Neuronal stem cell (in vitro differentiated cells): ENCODE data around the gene S100A13.
"Not testable (repeated sequence)": the region's sequence is repeated elsewhere in the genome, so short reads cannot be mapped to it uniquely, and the experiment has no call there.

Experiments
- DNase-seq: peaks from one replicate; pipeline ENCODE4 v3.0.0-alpha.2; 2013; ENCODE audit warnings: low spot score
- H2AFZ ChIP-seq: one replicate; pipeline ENCODE4 v1.6.1; 2013; ENCODE audit warnings: mild to moderate bottlenecking, low read length, inconsistent platforms
- H2AK5ac ChIP-seq: 2 replicates; pipeline ENCODE4 v1.6.1; 2013; ENCODE audit warnings: low read depth, mild to moderate bottlenecking, inconsistent platforms, low read length, moderate library complexity, mixed read lengths
- H2BK120ac ChIP-seq: 2 replicates; pipeline ENCODE4 v1.6.1; 2013; ENCODE audit warnings: low read depth, mild to moderate bottlenecking, inconsistent platforms, low read length, moderate library complexity, mixed read lengths
- H2BK12ac ChIP-seq: one replicate; pipeline ENCODE4 v1.6.1; 2013; ENCODE audit warnings: low read length, inconsistent platforms
- H2BK15ac ChIP-seq: 2 replicates; pipeline ENCODE4 v1.6.1; 2013; ENCODE audit warnings: mild to moderate bottlenecking, low read length, inconsistent platforms, mixed read lengths
- H2BK5ac ChIP-seq: one replicate; pipeline ENCODE4 v1.6.1; 2013; ENCODE audit warnings: inconsistent platforms, mild to moderate bottlenecking, low read length, moderate library complexity
- H3K14ac ChIP-seq: one replicate; pipeline ENCODE4 v1.6.1; 2013; ENCODE audit warnings: low read length, inconsistent platforms
- H3K18ac ChIP-seq: 2 replicates; pipeline ENCODE4 v1.6.1; 2013; ENCODE audit warnings: low read length, inconsistent platforms
- H3K23ac ChIP-seq: 2 replicates; pipeline ENCODE4 v1.6.1; 2013; ENCODE audit warnings: low read depth, mild to moderate bottlenecking, mixed read lengths, low read length, inconsistent platforms; ENCODE audit not compliant: poor library complexity
- H3K27ac ChIP-seq: replicated peaks from 3 replicates; pipeline ENCODE4 v1.5.1; 2013; ENCODE audit warnings: low read length, inconsistent platforms
- H3K27me3 ChIP-seq, 3 experiments: 2 replicates each; pipeline ENCODE4 v1.6.1; 2013; ENCODE audit warnings: low read length in 3 of 3, mild to moderate bottlenecking in 2 of 3, inconsistent platforms in 1 of 3, low read depth in 1 of 3, mixed read lengths in 1 of 3, moderate library complexity in 1 of 3; ENCODE audit not compliant: control insufficient read depth in 3 of 3, insufficient read depth in 3 of 3
- H3K36me3 ChIP-seq, 2 donors: replicated peaks in 1 of 2; 2 replicates each; pipeline ENCODE4 v1.6.1; 2013; ENCODE audit warnings: low read length in 2 of 2; ENCODE audit not compliant: control insufficient read depth in 2 of 2, insufficient read depth in 2 of 2
- H3K4ac ChIP-seq: 2 replicates; pipeline ENCODE4 v1.6.1; 2013; ENCODE audit warnings: inconsistent platforms, mild to moderate bottlenecking, low read length, moderate library complexity
- H3K4me1 ChIP-seq, 2 donors: 1 replicate in 1 of 2; 2 replicates in 1 of 2; pipeline ENCODE4 v1.6.1; 2013; ENCODE audit warnings: low read length in 2 of 2, low read depth in 1 of 2; ENCODE audit not compliant: control insufficient read depth in 2 of 2, insufficient read depth in 1 of 2
- H3K4me2 ChIP-seq: one replicate; pipeline ENCODE4 v1.6.1; 2013; ENCODE audit warnings: mild to moderate bottlenecking, low read length, inconsistent platforms; ENCODE audit not compliant: insufficient read depth, poor library complexity, severe bottlenecking
- H3K4me3 ChIP-seq, 2 donors: 2 replicates each; pipeline ENCODE4 v1.5.1; 2013; ENCODE audit warnings: low read length in 2 of 2, mild to moderate bottlenecking in 2 of 2, inconsistent platforms in 1 of 2, moderate library complexity in 1 of 2
- H3K79me1 ChIP-seq: one replicate; pipeline ENCODE4 v1.6.1; 2013; ENCODE audit warnings: low read depth, mild to moderate bottlenecking, inconsistent platforms, low read length, moderate library complexity
- H3K9ac ChIP-seq: one replicate; pipeline ENCODE4 v1.6.1; 2013; ENCODE audit warnings: mild to moderate bottlenecking, low read depth, low read length, inconsistent platforms; ENCODE audit not compliant: poor library complexity
- H3K9me3 ChIP-seq, 2 donors: replicated peaks in 1 of 2; 2 replicates each; pipeline versions ENCODE3 to v1.6.1; 2013; ENCODE audit warnings: low read length in 2 of 2, mild to moderate bottlenecking in 2 of 2, inconsistent platforms in 1 of 2, low read depth in 1 of 2, mixed read lengths in 1 of 2, moderate library complexity in 1 of 2; ENCODE audit not compliant: control insufficient read depth in 2 of 2, insufficient read depth in 1 of 2
- H4K8ac ChIP-seq: one replicate; pipeline ENCODE4 v1.6.1; 2013; ENCODE audit warnings: low read depth, mild to moderate bottlenecking, inconsistent platforms, low read length, moderate library complexity
- H4K91ac ChIP-seq: one replicate; pipeline ENCODE4 v1.6.1; 2013; ENCODE audit warnings: low read length, low read depth, mild to moderate bottlenecking, inconsistent platforms; ENCODE audit not compliant: poor library complexity
- WGBS, 2 donors: extraction: QIAGEN DNeasy Blood & Tissue Kit; methylation state at CpG; one replicate each; pipeline ENCODE4 v1.1.7; 2013; ENCODE audit warnings: missing lambda C conversion rate in 2 of 2, mixed read lengths in 1 of 2; ENCODE audit not compliant: insufficient read length in 2 of 2, insufficient replicate concordance in 1 of 2; ENCODE audit errors: extremely low coverage in 2 of 2; 5-methylcytosine and 5-hydroxymethylcytosine counted together

Gene S100A13

DNA sequence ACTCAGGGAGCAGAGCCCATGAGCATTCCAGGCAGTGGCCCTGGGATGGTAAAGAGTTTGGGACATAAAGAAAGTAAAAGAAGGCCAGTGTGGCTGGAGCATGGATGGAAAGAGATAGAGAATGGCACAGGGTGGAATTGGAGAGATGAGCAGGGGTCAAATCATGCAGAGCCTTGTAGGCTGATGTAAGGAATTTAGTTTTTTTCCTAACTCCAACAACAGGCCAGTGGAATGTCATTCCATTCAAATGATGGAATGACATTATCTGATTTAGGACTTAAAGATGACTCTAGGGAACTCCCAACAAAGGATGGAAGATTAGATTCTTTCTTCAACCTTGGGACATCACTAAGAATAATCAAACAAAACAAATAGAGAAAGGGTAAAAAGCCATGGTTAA is 48.8 kb downstream of the S100A13 start:
- Histone ChIP-seq H3K4me3 (no peak overlapping the region), H4K8ac (no peak overlapping the region), H2AK5ac (no peak overlapping the region), H2BK15ac (no peak overlapping the region), H2AFZ (peak overlapping the region; percentile 51), H3K23ac (no peak overlapping the region), H3K27me3 (no peaks in the 10 kb centered on the region), H3K9ac (no peak overlapping the region), H3K9me3 (no peaks in the 10 kb centered on the region), H3K14ac (no peak overlapping the region), H3K4me1 (peaks cover 7 to 13% of the 10 kb centered on the region in 2 donors), H3K4ac (no peak overlapping the region), H2BK12ac (no peak overlapping the region), H2BK120ac (no peak overlapping the region), H4K91ac (no peak overlapping the region), H3K18ac (no peak overlapping the region), H2BK5ac (no peak overlapping the region), H3K27ac (no peak overlapping the region), H3K36me3 (no peaks in the 10 kb centered on the region), H3K79me1 (no peaks in the 10 kb centered on the region), H3K4me2 (no peak overlapping the region)
- no peak for DNase-seq

DNA sequence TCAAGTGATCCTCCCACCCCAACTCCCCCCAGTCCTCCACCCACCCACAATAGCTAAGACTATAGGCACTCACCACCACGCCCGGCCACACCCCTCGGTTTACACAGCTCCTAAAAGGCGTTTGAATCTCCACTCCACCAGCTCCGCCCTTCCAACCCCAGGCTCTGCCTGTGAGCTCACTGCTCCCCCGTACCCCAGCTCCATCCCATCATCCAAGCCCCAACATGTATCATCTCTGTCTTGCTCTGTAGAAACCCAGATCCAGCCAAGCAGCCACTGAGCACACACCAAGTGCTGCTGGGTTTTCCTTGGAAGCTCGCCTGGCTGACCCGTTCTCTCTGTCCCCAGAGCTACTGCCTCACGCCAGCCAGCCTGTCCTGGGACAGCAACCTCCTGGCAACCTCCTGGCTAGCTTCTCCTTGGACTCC is 49.7 kb downstream of the S100A13 start:
- H3K9ac ChIP-seq = no peak overlapping the region

DNA sequence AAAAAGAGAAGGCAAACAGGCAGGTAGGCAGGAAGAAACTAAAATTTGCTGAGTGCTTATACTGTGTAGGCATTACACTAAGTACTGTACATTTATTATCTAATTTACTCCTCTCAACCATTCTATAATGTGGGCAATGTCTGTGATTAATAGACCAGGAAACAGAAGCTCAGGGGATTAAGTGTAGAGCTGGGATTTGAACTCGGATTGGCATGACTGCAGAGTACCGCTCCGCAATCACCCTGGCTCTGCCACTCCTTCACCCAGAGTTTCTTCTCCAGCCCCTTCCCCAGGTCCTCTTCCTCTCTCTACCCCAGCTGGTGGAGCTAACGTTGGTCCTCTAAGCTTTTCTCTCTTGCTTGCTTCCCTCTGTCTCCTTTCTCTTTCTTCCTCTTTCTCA is 50.2 kb downstream of the S100A13 start:
- H3K9ac ChIP-seq = no peak overlapping the region
- H2BK5ac ChIP-seq = no peak overlapping the region
- H4K91ac ChIP-seq = no peak overlapping the region
- no peak for DNase-seq
- no peak overlapping the region for H3K18ac ChIP-seq
- H3K23ac ChIP-seq = no peak overlapping the region
- H2BK12ac ChIP-seq = no peak overlapping the region
- H3K4me3 ChIP-seq = no peak overlapping the region
- no peak overlapping the region for H2BK120ac ChIP-seq
- no peak overlapping the region for H2AFZ ChIP-seq
- no peaks in the 10 kb centered on the region for H3K36me3 ChIP-seq
- H3K4me1 ChIP-seq = peaks cover 7 to 13% of the 10 kb centered on the region in 2 donors
- H3K27me3 ChIP-seq = no peaks in the 10 kb centered on the region
- H3K9me3 ChIP-seq = no peaks in the 10 kb centered on the region
- H3K27ac ChIP-seq = no peak overlapping the region
- no peak overlapping the region for H3K4ac ChIP-seq
- no peak overlapping the region for H3K14ac ChIP-seq
- H3K4me2 ChIP-seq = no peak overlapping the region
- H4K8ac ChIP-seq = no peak overlapping the region
- H3K79me1 ChIP-seq = no peaks in the 10 kb centered on the region
- no peak overlapping the region for H2BK15ac ChIP-seq
- WGBS, 2 donors = no CpG with 5 or more reads among the region's 4 CpGs
- H2AK5ac ChIP-seq = no peak overlapping the region

More for the DNA sequence above, 49.7 kb downstream of the S100A13 start:
- H2BK12ac ChIP-seq = no peak overlapping the region
- no peak overlapping the region for H3K4ac ChIP-seq
- H4K8ac ChIP-seq = no peak overlapping the region
- no peak overlapping the region for H2BK5ac ChIP-seq
- peaks cover 7 to 13% of the 10 kb centered on the region in 2 donors for H3K4me1 ChIP-seq
- H3K9me3 ChIP-seq = no peaks in the 10 kb centered on the region
- H3K79me1 ChIP-seq = no peaks in the 10 kb centered on the region
- H3K4me2 ChIP-seq = no peak overlapping the region
- H3K18ac ChIP-seq = peak overlapping the region; percentile 8
- H2BK15ac ChIP-seq = no peak overlapping the region
- no CpG with 5 or more reads among the region's 9 CpGs for WGBS, 2 donors
- H3K27me3 ChIP-seq = no peaks in the 10 kb centered on the region
- H2BK120ac ChIP-seq = no peak overlapping the region
- no peak overlapping the region for H4K91ac ChIP-seq
- H3K36me3 ChIP-seq = no peaks in the 10 kb centered on the region
- H3K23ac ChIP-seq = no peak overlapping the region
- DNase-seq = no peak
- no peak overlapping the region for H3K27ac ChIP-seq
- H2AFZ ChIP-seq = no peak overlapping the region
- H2AK5ac ChIP-seq = no peak overlapping the region
- no peak overlapping the region for H3K4me3 ChIP-seq
- no peak overlapping the region for H3K14ac ChIP-seq

DNA sequence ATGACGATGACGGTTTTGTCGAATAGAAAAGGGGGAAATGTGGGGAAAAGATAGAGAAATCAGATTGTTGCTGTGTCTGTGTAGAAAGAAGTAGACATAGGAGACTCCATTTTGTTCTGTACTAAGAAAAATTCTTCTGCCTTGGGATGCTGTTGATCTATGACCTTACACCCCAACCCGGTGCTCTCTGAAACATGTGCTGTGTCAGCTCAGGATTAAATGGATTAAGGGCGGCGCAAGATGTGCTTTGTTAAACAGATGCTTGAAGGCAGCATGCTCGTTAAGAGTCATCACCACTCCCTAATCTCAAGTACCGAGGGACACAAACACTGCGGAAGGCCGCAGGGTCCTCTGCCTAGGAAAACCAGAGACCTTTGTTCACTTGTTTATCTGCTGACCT is 51.8 kb downstream of the S100A13 start:
- H4K91ac ChIP-seq, H3K79me1 ChIP-seq, H2BK120ac ChIP-seq, H2BK15ac ChIP-seq, H2BK12ac ChIP-seq, H3K23ac ChIP-seq, H3K9me3 ChIP-seq, H3K27ac ChIP-seq, H3K27me3 ChIP-seq, H3K9ac ChIP-seq, H3K4me2 ChIP-seq, DNase-seq, H3K36me3 ChIP-seq, H3K18ac ChIP-seq, H2AFZ ChIP-seq, H3K14ac ChIP-seq, H3K4me3 ChIP-seq, H2BK5ac ChIP-seq, H2AK5ac ChIP-seq, H4K8ac ChIP-seq, H3K4ac ChIP-seq: not testable (repeated sequence)
- peaks cover 7 to 13% of the 10 kb centered on the region in 2 donors for H3K4me1 ChIP-seq
- no CpG with 5 or more reads among the region's 10 CpGs for WGBS, 2 donors
